Astrocyte of the hippocampus (primary cell): ENCODE data around the gene GLIS1.

Experiments
- DNase-seq: peaks from one replicate; pipeline ENCODE4 v3.0.0; 2011; ENCODE audit warnings: low read depth, low spot score

Gene GLIS1

GRCh38 chr1:53467391-53467790 lies 271.6 kb downstream of the GLIS1 start:
- no peak for DNase-seq

DNA sequence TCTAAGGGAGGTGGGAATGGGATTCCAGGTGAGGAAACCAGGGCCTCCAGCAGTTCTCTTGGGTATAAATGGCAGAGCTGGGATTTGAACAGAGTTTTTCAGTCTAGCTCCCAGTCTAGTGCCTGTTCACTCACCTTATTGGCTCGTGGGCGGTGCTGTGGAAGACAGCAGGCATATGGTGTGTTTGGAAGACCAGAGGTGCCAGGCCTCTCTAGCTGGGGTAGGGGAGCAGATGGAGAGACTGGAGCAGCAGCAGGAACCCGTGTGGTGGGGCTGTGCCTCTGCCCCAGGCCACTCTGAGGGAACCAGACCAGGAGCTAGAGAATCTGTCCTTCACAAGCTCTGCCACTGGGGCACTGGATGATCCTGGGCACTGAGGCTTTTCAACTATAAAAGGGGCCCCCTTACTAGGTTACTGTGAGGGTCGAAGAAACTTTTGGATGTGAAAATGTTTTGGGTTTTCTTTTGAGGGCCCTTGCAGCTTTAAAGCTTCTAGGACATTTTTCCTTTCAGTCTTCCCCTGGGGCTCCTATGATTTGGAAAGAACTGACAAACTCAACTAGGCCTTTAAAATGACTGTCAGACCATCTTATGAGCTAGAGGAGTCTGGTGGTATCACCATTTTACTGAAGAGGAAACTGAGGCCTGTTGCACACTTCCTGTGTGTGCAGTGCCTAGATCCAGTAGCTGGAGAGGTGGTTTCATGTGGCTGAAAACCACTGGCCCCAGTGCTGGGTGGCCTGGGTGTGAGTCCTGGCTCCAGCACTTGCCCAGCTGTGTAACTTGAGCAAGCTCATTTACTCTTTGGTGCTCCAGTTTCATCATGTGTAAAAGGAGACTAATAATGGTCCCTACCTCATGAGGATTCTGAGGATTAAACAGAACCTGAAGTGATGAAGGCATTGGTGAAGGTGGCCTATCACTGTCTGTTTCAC lies 273.7 kb downstream of the GLIS1 start:
- no peak for DNase-seq

- DNase-seq: no peak
Observed at GRCh38 chr1:53463961-53464899, 274.7 kb downstream of the GLIS1 start.

- DNase-seq: peak; percentile 87
Observed at GRCh38 chr1:53462769-53463501, 276.0 kb downstream of the GLIS1 start.

DNA sequence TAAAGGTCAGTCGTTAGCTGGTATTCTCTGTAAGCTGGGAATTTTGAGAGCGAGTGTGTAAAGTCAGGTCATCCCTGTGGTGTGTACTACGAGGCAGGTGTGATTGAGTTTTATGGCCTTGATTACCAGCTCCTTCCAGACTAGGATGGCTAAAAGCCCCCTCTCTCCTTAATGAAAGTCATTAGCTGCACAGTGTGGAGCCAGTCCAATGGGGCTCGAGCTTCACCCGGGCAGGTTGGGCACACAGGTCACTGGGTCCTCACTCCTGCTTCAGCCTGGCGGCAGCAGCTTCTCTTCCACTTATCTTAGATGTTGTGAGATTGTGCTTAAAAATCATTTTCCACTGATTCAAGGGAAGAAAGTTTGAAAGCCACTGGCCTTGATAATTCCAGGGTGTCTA lies 276.8 kb downstream of the GLIS1 start:
- DNase-seq: no peak

DNA sequence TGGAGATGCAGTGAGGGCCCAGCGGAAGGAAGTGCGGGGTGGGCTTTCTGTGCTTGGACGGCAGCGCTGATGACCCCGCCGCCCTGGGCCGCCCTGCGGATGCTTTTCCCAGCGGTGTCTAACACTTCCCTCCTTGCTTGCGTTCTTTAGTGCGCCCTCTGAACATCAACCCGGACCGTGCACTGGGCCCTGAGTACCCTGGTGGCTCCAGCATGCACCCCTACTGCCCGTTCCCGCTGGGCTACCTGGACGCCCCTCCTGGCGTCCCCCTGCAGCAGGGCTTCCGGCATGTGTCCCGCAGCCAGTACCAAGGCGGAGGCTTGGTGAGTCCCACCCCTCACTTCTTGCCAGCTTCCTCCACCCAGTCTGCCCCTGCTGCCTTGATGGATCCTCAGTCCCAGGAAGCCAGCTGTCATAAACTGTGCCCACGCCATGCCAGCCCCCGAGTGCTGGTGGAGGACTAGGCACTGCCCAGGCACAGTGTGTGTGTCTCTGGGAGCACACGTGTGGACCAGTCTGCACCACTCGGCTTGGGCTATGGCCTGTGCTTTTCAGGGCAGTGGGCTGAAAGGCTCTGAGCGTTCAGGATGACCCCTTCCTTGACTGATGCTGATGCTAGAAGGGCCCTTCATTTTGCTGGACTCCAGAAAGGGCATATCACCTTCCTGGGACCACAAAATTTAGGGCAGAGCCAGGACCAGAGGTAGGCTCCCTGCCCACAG lies 277.5 kb downstream of the GLIS1 start:
- DNase-seq: no peak

GRCh38 chr1:53460666-53461322 lies 278.2 kb downstream of the GLIS1 start:
- DNase-seq: no peak

GRCh38 chr1:53460211-53460634 lies 278.7 kb downstream of the GLIS1 start:
- no peak for DNase-seq

DNA sequence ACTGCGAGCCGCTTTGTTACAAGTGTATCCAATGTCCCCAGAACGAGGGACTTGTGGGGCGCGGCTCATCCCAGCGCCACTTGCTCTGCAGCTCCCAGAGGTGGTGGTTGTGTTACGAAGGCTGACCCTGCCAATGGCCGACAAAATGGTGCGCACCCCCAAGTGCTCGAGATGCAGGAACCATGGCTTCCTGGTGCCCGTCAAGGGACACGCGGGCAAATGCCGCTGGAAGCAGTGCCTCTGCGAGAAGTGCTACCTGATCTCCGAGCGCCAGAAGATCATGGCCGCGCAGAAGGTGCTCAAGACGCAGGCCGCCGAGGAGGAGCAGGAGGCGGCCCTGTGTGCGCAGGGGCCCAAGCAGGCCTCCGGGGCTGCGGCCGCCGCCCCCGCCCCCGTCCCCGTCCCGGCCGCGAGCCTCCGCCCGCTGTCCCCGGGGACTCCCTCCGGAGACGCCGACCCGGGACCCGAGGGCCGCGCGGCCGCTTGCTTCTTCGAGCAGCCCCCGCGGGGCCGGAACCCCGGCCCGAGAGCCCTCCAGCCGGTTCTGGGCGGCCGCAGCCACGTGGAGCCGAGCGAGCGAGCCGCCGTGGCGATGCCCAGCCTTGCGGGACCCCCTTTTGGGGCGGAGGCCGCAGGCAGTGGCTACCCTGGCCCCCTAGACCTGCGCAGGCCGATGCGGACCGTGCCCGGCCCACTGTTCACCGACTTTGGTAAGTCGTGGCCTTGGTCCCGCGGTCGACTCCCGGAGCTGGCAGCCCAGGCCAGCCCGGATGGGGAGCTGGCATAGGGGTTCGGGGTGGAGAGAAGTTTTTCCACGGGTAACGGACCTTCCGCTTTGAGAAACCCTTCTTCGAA lies 279.4 kb downstream of the GLIS1 start, which contains the start of gene DMRTB1:
TSS of gene DMRTB1 (plus strand) at position 79 of the 855 bp plus-strand sequence. CDS start at position 134, 55 bp downstream.
- no peak for DNase-seq

DNA sequence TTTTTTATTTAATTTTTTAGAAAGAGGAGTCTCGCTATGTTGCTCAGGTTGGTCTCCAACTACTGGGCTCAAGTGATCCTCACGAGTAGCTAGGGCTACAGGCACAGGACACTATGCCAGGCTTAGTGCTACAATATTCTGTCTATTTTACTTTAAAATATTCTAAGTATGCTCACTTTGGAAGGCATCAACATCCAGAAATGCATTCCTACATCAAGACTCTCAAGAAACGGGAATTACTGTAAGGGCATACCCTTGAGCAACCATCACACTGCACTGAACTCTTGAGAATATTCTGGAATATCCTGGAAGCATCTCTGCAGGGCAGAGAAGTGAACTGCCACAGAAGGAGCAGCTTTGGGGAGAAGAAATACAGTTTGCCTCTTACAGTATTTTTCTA lies 280.3 kb downstream of the GLIS1 start:
- no peak for DNase-seq
